ENCODE data around the gene LILRB5.
"Not testable (repeated sequence)": the region's sequence is repeated elsewhere in the genome, so short reads cannot be mapped to it uniquely, and the experiment has no call there.

The LILRB5 gene

GRCh38 chr19:54209811-54210494, 47.1 kb downstream of the LILRB5 start:
- DNase-seq = no peak

- DNase-seq = no peak
Measured at GRCh38 chr19:54209058-54209810, 47.8 kb downstream of the LILRB5 start.

GRCh38 chr19:54208784-54209057, 48.4 kb downstream of the LILRB5 start:
- DNase-seq = no peak

GRCh38 chr19:54207983-54208783, 48.9 kb downstream of the LILRB5 start:
- DNase-seq = peak; percentile 27

GRCh38 chr19:54207676-54207982, 49.4 kb downstream of the LILRB5 start:
- no peak for DNase-seq

- not testable (repeated sequence) for DNase-seq
Measured at GRCh38 chr19:54207193-54207592, 49.9 kb downstream of the LILRB5 start.

GRCh38 chr19:54206831-54207177, 50.3 kb downstream of the LILRB5 start:
- no peak for DNase-seq

GRCh38 chr19:54206030-54206830, 50.8 kb downstream of the LILRB5 start:
- DNase-seq = no peak

GRCh38 chr19:54204767-54205468, 52.2 kb downstream of the LILRB5 start:
- no peak for DNase-seq

- DNase-seq = no peak
Measured at GRCh38 chr19:54203151-54203611, 53.9 kb downstream of the LILRB5 start.

GRCh38 chr19:54201980-54202379, 55.1 kb downstream of the LILRB5 start:
- DNase-seq = no peak

GRCh38 chr19:54201172-54201701, 55.8 kb downstream of the LILRB5 start:
- no peak for DNase-seq
